NCI-H345 treated with DMSO at 0.1 percent for 48 hours (cell line): ENCODE results near the gene CDK5R2.
A peak's percentile ranks its signal among the peaks of the same experiment; 100 is the strongest.

Experiments
- DNase-seq: peaks from one replicate; lab custom pipeline; 2025; ENCODE audit not compliant: unreplicated experiment; lab: John Stamatoyannopoulos, UW

CDK5R2 gene

GRCh38 chr2:218986148-218986761 lies 26.8 kb downstream of the CDK5R2 start:
- DNase-seq, result no peak

- no peak for DNase-seq
These were observed 28.7 kb downstream of the CDK5R2 start for GRCh38 chr2:218988164-218988563.

- DNase-seq, result no peak
These were observed 29.2 kb downstream of the CDK5R2 start for GRCh38 chr2:218988650-218989049.

GRCh38 chr2:218990052-218990451 lies 30.6 kb downstream of the CDK5R2 start:
- no peak for DNase-seq

GRCh38 chr2:218990612-218991011 lies 31.1 kb downstream of the CDK5R2 start:
- DNase-seq, result no peak

GRCh38 chr2:218991674-218992168 lies 32.3 kb downstream of the CDK5R2 start:
- DNase-seq, result no peak

GRCh38 chr2:218992196-218992595 lies 32.7 kb downstream of the CDK5R2 start:
- no peak for DNase-seq

GRCh38 chr2:218992703-218993344 lies 33.4 kb downstream of the CDK5R2 start:
- DNase-seq, result no peak

GRCh38 chr2:218993345-218994315 lies 34.2 kb downstream of the CDK5R2 start, which contains the start of gene CRYBA2:
TSS of gene CRYBA2 (minus strand) at chr2:218993422. CDS start at chr2:218993176, 246 bp downstream.
- peak; percentile 68 for DNase-seq

- no peak for DNase-seq
These were observed 36.1 kb downstream of the CDK5R2 start for GRCh38 chr2:218995561-218995960.

GRCh38 chr2:218995972-218996711 lies 36.7 kb downstream of the CDK5R2 start:
- peak; percentile 80 for DNase-seq

GRCh38 chr2:218996937-218997336 lies 37.5 kb downstream of the CDK5R2 start:
- DNase-seq, result peak; percentile 86

- no peak for DNase-seq
These were observed 38.3 kb downstream of the CDK5R2 start for GRCh38 chr2:218997731-218998130.

- DNase-seq, result no peak
These were observed 39.0 kb downstream of the CDK5R2 start for GRCh38 chr2:218998414-218999002.

GRCh38 chr2:218999021-218999880 lies 39.8 kb downstream of the CDK5R2 start:
- DNase-seq, result no peak

GRCh38 chr2:218999881-219000568 lies 40.6 kb downstream of the CDK5R2 start:
- peak; percentile 87 for DNase-seq

- DNase-seq, result no peak
These were observed 41.1 kb downstream of the CDK5R2 start for GRCh38 chr2:219000569-219000960.

GRCh38 chr2:219001100-219001576 lies 41.7 kb downstream of the CDK5R2 start:
- no peak for DNase-seq
